HG02610 (cell line): ENCODE measurements around the gene CNOT6L.
A peak's percentile ranks its signal among the peaks of the same experiment; 100 is the strongest.
"Not testable (repeated sequence)": the region's sequence is repeated elsewhere in the genome, so short reads cannot be mapped to it uniquely, and the experiment has no call there.

ENCODE experiments used
- ATAC-seq: cut with Tn5 transposase; IDR thresholded peaks from one replicate; pipeline ENCODE4 v1.9.1; 2021; ENCODE audit warnings: mild to moderate bottlenecking, moderate library complexity; ENCODE audit not compliant: unreplicated experiment

The CNOT6L gene

DNA sequence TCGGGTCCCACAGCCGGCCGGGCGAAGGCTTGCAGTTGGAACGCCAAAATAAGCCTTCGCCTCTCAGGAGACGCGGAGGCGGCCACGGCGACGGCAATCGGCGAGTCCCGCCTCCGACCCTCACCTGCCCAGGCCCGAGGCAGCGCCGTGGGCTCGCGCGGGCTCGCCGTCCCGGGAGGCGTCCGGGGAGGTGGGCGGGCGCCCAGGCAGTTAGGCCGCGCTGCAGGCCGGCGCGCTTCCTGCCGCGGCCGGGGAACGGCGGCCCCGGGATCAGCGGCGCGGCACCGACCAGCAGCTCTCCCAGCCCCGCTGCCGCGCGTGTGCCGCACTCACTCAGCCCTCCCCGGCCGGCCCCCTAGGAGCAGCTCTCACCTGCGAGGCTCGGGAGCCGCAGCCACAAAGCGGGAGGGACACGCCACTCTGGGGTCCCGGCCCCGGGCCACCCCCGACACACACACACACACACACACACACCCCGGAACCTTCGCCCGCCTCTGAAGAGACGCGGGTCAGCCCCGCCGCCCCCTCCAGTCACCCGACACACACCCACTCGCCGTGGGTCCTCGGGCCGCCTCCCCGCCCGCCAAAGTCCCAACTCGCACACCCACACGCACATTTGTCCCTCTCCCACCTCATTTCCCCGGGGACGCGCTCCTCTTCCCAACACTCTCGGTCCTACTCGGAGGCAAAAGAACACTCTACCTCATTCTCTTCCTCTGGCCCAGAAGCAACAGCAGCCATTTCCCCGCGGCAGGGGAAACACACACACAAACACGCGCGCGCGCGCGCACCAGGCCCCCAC, at the start of gene CNOT6L:
CNOT6L (minus strand) TSS at position 767 of the 802 bp plus-strand sequence; CDS start at position 707, 60 bp downstream.
- no peak for ATAC-seq

DNA sequence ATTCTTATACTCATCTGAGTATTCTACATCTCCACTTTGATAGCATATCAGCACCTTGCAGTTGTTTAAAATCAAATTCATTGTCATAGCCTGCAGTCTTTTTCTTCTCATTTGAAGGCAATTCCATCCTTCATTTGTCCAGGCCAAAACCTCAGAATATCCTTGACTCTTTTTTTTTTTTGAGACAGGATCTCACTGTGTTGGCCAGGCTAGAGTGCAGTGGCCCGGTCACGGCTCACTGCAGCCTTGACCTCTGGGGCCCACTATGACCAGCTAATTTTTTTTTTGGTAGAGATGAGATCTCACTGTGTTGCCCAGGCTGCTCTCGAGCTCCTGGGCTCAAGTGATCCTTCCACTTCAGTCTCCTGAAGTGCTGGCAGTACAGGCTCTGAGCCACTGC, 46.1 kb upstream of the CNOT6L start:
- ATAC-seq = no peak

DNA sequence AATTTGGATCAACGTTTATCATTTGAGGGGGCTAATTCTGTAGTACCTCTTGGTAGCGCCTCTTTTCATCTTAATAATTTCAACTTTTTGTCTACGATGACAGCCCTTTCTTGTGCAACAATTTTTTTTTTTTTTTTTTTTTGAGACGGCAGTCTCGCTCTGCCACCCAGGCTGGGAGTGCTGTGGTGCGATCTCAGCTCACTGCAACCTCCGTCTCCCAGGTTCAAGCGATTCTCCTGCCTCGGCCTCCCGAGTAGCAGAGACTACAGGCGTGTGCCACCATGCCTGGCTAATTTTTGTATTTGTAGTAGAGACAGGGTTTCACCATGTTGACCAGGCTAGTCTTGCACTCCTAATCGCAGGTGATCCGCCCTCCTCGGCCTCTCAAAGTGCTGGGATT, 44.2 kb upstream of the CNOT6L start:
- ATAC-seq = not testable (repeated sequence)

DNA sequence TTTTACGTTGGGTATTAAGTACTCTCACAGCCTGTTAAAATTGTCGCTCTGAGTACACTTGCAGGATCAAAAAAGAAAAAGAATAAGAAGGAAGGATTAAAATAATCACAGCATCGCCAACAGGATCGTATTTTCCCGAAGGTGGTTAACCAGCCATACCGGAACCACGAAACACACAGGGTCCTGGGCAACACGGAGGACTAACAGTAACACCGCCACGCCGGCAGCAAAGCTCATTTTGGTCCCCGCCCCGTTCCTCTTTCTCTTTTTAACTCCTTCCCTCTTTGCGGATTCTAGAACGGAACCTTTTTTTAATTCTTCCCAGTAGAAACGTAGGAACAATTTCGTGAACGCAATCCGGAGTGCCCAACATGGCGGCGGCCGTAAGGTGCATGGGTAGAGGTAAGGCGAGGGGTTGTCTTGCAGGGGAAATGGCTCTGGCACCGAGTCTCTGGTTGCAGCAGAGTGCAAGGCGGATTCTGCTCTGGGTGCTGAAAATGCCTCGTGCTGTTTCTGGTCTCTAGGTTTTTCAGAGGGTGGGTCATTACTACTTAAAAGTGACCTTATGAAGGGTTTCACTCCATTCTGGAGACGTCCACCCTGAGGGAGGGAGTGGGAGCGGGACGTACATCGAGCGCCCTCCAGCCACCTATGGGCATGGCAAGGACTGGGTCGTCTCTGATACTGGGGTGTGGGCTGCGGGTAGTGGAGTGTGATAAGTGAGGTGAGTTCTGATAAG, 43.5 kb upstream of the CNOT6L start, which contains the start of gene MRPL1:
MRPL1 (plus strand) TSS at position 353 of the 739 bp plus-strand sequence; CDS start at position 372, 19 bp downstream.
- peak; percentile 83 for ATAC-seq

GRCh38 chr4:77861495-77861894, 42.3 kb upstream of the CNOT6L start:
- ATAC-seq = peak; percentile 38

GRCh38 chr4:77859256-77859655, 40.1 kb upstream of the CNOT6L start:
- ATAC-seq = no peak

GRCh38 chr4:77856152-77856551, 37.0 kb upstream of the CNOT6L start:
- ATAC-seq = no peak

GRCh38 chr4:77854431-77855111, 35.4 kb upstream of the CNOT6L start:
- ATAC-seq = no peak

- ATAC-seq = peak; percentile 97
Observed at GRCh38 chr4:77852892-77853495, 33.8 kb upstream of the CNOT6L start.

DNA sequence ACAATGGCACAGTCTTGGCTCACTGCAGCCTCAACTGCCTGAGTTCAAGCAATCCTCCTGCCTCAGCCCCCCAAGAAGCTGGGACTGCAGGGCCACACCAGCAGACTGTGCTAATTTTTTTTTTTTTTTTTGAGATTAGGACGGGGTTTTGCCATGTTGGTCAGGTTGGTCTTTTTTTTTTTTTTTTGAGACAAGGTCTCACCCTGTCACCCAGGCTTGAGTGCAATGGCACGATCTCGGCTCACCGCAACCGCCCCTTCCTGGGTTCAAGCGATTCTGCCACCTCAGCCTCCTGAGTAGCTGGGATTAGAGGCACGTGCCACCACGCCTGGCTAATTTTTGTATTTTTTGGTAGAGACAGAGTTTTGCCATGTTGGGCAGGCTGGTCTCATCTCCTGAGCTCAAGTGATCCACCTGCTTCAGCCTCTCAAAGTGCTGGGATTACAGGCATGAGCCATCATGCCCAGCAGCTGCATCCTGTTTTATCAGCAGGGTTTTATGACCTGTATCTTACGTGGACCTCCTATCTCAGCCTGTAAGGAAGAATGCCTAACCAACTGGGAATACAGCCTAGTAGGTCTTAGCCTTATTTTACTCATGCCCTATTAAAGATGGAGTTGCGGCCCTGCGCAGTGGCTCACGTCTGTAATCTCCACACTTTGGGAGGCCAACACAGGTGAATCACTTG, 30.3 kb upstream of the CNOT6L start:
- ATAC-seq = no peak

DNA sequence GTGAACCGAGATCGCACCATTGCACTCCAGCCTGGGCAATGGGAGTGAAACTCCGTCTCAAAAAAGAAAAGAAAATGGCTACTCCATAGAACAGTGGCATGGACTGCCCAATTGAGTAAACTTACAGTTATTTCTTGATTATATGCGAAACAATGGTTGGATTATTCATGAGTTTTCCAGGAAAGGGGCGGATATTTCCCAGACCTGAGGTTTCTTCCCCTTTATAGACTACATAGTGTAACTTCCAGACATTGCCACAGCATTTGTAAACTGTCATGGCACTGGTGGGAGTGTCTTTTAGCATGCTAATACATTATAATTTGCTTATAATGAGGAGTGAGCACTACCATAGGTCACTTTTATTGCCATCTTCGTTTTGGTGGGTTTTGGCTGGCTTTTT, 29.3 kb upstream of the CNOT6L start:
- ATAC-seq = no peak

- ATAC-seq = no peak
Observed at GRCh38 chr4:77845929-77846328, 26.8 kb upstream of the CNOT6L start.

- ATAC-seq = no peak
Observed at GRCh38 chr4:77845400-77845799, 26.2 kb upstream of the CNOT6L start.

- ATAC-seq = no peak
Observed at GRCh38 chr4:77844363-77844762, 25.2 kb upstream of the CNOT6L start.

DNA sequence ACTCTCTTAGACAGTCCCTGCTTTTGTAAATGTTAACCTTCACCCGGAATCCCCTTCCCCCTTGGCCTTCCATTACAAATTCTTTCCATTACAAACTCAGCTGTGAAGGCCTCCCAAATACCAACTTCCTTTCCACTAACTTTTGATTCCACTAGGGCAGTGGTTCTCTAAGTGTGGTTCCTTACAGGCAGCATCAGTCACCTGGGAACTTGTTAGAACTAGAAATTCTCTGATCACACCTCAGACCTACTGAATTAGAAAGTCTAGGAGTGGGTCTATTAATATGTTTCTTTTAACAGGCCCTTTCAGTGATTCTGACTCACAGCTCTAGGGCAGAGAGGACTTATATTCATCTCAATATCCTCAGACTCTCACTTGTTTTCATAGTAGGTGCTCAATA, 24.5 kb upstream of the CNOT6L start:
- no peak for ATAC-seq

DNA sequence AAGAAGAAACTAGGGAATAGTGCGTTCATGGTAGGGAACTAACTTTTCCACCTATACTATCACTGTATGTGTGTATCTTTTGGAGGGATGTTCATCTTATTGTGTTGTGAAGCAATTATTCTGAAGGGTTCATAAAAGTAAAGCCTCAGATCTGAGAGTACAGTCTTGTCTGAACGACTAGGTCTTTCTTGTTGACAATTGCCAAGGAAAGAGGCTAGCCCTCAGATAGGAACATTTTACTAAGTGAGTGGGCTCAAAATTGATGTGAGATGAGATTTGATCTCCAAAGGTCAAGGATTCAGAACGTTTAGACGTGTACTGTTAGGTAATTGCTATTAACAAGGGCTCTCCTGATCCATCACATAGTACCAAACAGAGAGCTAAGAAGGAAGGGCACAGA, 15.2 kb upstream of the CNOT6L start:
- no peak for ATAC-seq

DNA sequence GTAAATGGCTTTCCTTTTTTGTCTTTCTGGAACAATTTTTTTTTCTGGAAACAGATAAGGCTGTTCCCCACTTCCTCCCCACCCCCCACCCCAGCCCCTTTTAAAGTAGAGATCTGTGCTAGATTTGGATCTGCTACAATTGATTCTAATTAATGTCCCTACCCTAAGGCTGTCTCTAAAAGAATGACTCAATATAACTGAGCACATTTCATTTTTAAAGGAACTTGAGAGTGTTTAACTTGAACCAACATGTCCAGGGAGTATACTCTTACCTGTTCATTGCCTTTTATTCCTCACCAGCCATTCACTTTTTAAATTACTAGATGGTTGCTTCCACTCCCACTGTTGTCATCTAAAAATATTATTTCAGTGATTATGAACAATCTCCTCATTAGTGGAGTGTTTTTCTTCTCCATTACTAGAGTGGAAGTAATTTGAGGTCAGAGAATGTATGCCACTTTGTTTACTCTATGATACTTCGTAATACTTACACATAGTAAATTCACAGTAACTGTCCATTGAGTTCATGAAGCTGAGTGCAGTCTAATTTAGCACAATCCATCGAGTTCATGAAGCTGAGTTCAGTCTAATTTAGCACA, 14.1 kb upstream of the CNOT6L start:
- ATAC-seq = no peak

DNA sequence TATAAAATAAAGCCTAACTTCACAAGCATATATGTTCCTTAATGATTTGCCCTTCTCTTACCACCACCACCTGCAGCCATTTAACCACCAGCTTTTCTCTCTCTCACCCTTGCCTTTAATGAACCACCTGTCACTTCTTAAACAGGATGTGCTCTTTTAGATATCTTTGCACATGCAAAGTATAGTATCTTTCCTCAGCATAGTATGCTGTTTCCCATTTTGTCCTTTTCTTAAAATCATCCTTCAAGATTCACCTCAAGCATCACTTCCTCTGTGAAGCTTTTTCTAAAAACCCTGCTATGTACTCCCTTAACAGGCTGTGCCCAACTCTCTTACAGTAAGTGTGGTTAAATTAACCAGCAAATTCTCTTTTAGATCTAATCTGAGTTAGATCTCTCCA, 8.2 kb upstream of the CNOT6L start:
- no peak for ATAC-seq

GRCh38 chr4:77826275-77826674, 7.1 kb upstream of the CNOT6L start:
- no peak for ATAC-seq

DNA sequence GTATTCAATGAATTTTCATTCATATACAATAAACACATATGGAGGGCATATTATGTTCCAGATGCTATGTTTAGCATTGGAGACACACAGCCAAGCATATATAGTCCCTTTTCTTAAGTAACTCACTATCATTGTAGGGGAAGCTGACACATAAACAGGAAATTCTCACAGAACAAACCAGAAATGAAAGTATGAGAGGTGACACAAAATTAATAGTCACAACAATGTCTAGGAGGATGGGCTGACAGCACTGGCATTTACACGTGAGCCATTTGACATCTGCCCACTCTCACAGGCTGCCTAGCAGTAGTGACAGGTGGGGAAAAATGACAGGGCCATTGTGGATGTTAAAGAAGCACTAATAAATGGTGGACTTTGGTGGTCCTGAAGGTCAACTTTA, 2.6 kb upstream of the CNOT6L start:
- ATAC-seq = no peak
